ENCODE measurements around the gene OSCP1.

OSCP1 gene

DNA sequence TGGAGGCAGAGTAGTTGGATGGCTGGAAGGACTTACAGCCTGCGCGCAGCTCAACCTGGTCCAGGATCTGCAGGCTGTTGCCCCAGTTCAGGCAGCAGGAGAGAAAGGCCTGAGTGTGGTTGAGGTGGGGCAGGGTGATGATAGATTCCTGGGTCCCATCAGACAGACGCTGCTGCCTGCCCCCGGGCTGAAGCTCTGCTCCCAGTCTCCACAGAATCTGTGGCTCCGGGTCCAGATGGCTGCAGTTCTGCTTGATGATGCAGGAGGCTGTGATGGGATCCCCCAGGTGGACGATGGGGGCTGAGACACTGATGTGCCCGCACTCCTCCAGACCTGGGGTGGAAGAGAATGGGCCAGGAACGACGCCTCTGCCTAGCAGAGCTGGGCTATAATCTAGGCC is 25.1 kb upstream of the OSCP1 start:
- no peak for DNase-seq

- no peak for DNase-seq
These were observed 22.4 kb upstream of the OSCP1 start for GRCh38 chr1:36472656-36473055.

- no peak for DNase-seq
These were observed 21.8 kb upstream of the OSCP1 start for GRCh38 chr1:36471830-36472641.

GRCh38 chr1:36469163-36469562 is 18.9 kb upstream of the OSCP1 start:
- no peak for DNase-seq

- no peak for DNase-seq
These were observed 17.6 kb upstream of the OSCP1 start for GRCh38 chr1:36467700-36468455.

- DNase-seq = no peak
These were observed 16.8 kb upstream of the OSCP1 start for GRCh38 chr1:36467027-36467410.

DNA sequence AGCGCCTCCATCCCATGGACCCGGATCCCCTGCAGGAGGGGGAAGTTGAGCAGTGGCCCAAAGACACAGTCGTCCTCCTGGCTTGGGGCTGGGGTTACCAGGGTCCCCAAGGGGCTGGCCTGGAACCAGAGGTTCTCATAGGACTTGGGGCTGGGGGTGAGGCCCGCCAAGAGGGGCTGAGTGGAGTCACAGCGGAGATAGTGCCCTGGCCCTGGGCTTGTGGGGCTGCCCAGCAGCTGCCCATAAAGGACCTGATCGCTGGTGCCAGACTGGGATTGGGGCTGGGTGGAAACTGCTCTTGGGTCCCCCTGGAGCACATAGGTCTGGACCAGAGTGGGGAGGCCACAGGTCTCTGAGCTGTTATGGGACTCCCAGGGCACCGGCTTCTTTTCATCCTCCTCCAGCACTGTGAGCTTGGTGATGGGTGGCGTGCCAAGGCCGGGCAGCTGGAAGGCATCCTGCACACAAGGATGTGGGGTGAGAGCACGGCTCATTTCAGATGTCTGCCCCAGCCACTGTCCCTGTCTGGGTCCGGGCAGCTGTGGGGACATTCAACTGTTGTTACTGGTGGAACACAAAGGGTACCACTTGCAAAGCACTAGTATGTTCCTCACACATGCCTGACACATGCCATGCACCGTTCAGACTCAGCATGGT is 16.2 kb upstream of the OSCP1 start:
- DNase-seq = peak in 1 of 58 donors; percentile 4

DNA sequence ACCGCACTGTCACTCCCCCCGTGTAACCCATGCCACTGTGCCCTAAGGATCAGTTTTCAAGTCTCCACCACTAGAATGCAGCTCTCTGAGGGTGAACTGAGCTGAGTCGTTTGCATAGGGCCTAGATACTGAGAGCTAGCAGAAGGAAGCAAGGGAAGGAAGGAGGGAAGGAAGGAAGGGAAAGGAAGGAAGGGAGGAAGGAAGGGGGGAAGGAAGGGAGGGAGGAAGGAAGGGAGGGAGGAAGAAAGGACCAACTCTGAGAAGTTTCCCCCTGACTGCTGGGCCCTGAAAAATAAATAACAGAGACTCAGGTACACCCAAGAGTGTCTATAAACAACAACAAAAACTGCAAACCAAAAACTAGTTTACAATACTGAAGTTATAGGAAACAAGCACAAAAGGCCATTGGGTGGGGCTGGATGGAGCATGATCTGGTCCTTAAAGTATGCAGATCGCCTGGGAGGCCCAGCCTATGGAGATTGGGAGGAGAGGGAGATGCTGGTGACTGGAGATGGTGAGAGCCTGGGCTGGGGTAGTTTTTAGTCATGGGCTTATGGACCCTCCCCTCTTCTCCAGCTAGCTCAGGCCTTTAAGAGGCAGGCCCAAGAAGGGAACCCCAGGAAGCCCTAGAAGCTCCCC is 15.6 kb upstream of the OSCP1 start:
- DNase-seq = no peak

- DNase-seq = no peak
These were observed 14.5 kb upstream of the OSCP1 start for GRCh38 chr1:36464605-36465393.

GRCh38 chr1:36463803-36464604 is 13.8 kb upstream of the OSCP1 start, which contains the start of gene MRPS15:
Gene MRPS15, minus strand, starts transcription at chr1:36464384. Its CDS starts 109 bp downstream, at chr1:36464275.
- DNase-seq = peak; percentile 49 to 98 (median 93)

DNA sequence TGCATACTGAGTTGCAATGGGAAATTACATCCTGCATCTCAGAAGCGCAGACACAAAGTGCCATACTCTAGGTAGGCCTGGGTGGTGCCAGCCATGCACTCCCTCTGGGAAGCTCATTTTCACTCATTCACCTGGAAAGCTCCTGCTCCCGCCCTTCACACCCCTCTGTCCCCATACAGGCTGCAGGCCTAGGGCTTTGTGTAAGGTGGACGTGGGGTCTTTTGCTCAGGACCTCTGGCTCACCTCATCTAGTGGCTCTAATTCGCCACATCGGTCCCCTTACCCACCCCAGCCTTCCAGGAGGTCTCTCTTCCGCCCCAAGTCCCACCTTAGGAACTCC is 13.2 kb upstream of the OSCP1 start:
- peak in 2 of 58 donors; percentile 11 to 18 for DNase-seq

DNA sequence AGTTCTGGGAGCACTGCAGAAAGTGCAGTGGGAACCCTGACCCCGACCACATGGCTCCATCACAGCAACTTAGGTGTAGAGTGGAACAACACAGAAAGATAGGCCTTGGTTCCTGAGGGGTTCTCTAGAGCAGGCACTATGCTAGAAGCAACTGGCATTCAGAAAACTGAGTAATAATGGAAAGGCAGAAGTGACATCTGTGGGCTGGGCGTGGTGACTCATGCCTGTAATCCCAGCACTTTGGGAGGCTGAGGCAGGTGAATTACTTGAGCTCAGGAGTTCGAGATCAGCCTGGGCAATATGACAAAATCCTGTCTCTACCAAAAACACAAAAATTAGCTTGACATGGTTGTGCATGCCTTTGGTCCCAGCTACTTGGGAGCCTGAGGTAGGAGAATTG is 8.7 kb upstream of the OSCP1 start:
- no peak for DNase-seq

DNA sequence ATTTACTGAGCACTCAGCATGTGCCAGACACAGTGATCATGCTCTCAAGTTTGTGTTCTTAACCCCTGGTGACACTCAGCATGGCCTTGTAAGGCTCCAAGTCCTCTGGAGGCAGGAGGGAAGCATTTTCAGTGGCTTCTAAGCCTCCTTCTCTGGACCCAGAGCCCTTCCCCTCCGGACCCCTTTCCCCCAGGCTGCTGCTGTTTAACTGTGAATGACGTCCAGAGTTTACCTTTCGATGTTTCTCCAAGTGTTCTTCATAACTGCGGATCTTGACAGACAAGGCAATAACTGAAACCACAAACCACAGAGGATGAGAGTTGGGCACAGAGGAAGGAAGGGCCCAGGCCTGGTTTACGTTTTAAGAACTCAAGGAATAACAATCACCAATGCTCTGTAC is 7.4 kb upstream of the OSCP1 start:
- DNase-seq = no peak

- no peak for DNase-seq
These were observed 6.2 kb upstream of the OSCP1 start for GRCh38 chr1:36456391-36456928.

DNA sequence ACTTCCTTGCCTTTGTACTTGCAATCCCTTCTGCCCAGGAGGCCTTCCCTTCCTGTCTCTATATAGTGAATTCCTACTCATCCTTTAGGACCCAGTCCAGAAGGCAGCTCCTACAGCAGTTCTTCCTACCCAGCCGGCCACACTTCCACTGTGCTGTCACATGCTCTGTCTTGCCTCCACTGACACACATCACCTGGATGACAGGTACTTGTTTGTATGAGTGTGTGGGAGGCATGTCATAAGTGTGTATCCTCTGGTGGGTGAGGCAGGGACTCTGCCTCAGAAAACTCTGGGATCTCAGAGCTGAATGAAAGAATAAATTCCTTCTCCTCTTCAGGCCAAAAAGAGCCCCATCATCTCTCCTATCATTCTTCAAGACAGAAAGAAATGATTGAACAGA is 5.1 kb upstream of the OSCP1 start:
- no peak for DNase-seq

DNA sequence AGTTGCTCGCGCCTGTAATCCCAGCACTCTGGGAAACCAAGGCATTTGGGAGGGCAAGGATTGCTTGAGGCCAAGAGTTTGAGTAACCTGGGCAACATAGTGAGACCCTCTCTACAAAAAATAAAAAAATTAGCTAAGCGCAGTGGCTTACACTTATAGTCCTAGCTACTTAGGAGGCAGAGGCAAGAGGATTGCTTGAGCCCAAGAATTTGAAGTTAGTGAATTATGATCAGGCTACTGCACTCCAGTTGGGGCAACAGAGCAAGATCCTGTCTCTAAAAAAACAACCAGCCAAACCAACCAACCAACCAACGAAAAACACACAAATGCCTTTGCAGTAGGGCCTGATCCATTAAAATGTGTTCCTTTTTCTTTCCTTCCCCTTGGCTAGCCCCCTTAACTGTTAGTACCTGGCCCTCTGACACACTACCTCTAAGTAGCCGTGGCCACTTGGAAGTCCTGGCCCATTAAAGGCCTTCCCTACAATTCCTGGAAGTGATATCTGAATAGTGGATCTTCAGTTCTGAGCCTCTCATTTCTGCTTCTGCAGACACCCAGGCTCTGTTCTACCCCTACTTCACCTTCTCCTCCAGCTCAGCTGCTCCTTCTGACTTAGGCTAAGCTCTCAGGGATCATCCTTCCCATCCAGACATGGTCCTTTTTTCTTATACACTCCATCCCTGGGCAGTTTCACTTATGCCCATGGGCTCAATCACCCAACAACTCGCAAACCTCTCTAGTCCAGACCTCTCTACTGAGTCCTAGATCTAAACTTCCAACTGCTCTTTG is 3.5 kb upstream of the OSCP1 start:
- no peak for DNase-seq

- DNase-seq = no peak
These were observed 2.8 kb upstream of the OSCP1 start for GRCh38 chr1:36453051-36453450.

- no peak for DNase-seq
These were observed 661 bp upstream of the OSCP1 start for GRCh38 chr1:36450919-36451305.

DNA sequence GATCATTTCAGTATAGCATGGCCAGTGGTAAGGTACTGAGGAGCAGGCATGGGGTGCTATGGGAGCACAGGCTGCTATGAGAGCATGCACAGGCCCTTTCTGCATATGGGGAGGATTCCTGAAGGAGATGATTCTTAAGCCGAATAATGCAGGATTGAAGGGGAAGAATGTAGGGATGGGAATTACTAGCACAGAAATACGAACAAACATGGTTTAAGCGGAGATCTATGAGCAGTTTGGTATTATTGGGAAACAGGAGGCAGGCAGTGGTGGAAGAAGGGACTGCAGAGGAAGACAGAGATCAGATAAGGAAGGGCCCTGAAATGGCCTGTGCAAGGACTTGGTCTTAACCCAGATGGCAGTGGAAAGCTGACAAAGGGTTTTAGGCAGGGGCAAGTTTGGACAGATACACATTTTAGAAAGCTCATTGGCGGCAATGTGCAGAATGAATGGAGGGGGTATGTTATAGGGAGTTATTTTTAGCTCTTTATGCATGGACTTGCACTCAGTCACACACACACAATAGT is 1.7 kb downstream of the OSCP1 start:
- no peak for DNase-seq

Measured in anterior cingulate cortex (tissue), 58 donors.